K562 (cell line): ENCODE measurements around the gene KRTAP9-8.

ENCODE experiments used
- ARID3A ChIP-seq: IDR thresholded peaks from 2 replicates; pipeline ENCODE4 v1.6.1; 2012; ENCODE audit warnings: low read depth, low read length, improper control_type of control experiment, borderline replicate concordance
- CTCF ChIP-seq, 3 experiments: IDR thresholded peaks in 2 of 3; conservative IDR thresholded peaks in 1 of 3; 2 replicates each; pipeline ENCODE4 v1.5.1; 2011 to 2012; ENCODE audit warnings: low read length in 3 of 3, mild to moderate bottlenecking in 3 of 3, control low read depth in 2 of 3, improper control_type of control experiment in 1 of 3, inconsistent platforms in 1 of 3, low read depth in 1 of 3, mixed read lengths in 1 of 3, moderate library complexity in 1 of 3; ENCODE audit not compliant: insufficient read depth in 2 of 3
- MAFK ChIP-seq: IDR thresholded peaks from 2 replicates; pipeline ENCODE4 v1.6.1; 2011; ENCODE audit warnings: low read length, improper control_type of control experiment
- POLR2A ChIP-seq: fragments of 450-650 bp; conservative IDR thresholded peaks from 2 replicates; pipeline ENCODE4 v1.6.1; 2016
- REST ChIP-seq, 2 experiments: fragments of 450-650 bp; formaldehyde crosslinking in 1 of 2; IDR thresholded peaks; 2 replicates each; pipeline versions ENCODE4 v1.4.0 to v1.6.1; 2014 to 2020; ENCODE audit warnings: mild to moderate bottlenecking in 2 of 2, borderline replicate concordance in 1 of 2, low read depth in 1 of 2
- STAG1 ChIP-seq: sonication (generic); formaldehyde crosslinking; IDR thresholded peaks from 2 replicates; pipeline ENCODE4 v1.5.0; 2020; ENCODE audit warnings: missing genetic modification reagents, borderline replicate concordance
- ZNF311 ChIP-seq: fragments of 250-450 bp; sonication (Bioruptor Pico); IDR thresholded peaks from 2 replicates; pipeline ENCODE4 v1.4.0; 2020; ENCODE audit warnings: mild to moderate bottlenecking, moderate library complexity
- ZNF354B ChIP-seq: fragments of 250-450 bp; sonication (Bioruptor Pico); IDR thresholded peaks from 2 replicates; pipeline ENCODE4 v1.4.0; 2020
- ZNF609 ChIP-seq: sonication (generic); formaldehyde crosslinking; IDR thresholded peaks from 2 replicates; pipeline ENCODE4 v1.8.1; 2023; ENCODE audit warnings: missing genetic modification reagents, mild to moderate bottlenecking, borderline replicate concordance
- ZNF699 ChIP-seq: fragments of 250-450 bp; sonication (Bioruptor Pico); IDR thresholded peaks from 2 replicates; pipeline ENCODE4 v1.8.0; 2021; ENCODE audit warnings: mild to moderate bottlenecking, moderate library complexity; ENCODE audit not compliant: insufficient replicate concordance
- ZZZ3 ChIP-seq: fragments of 450-650 bp; IDR thresholded peaks from 2 replicates; pipeline ENCODE4 v1.6.1; 2016; ENCODE audit warnings: antibody characterized with exemption, mild to moderate bottlenecking, moderate library complexity

GRCh38 chr17:41271858-41272257 is 34.1 kb downstream of the KRTAP9-8 start:
- no peak for TF ChIP-seq POLR2A
- TF ChIP-seq ARID3A, result no peak
- no peak for TF ChIP-seq ZZZ3
- no peak for TF ChIP-seq ZNF354B (CRISPR knock-in tag)
- no peak for TF ChIP-seq CTCF (IDR thresholded peaks at IDR 0.05 in 2 of 3, conservative IDR thresholded peaks at IDR 0.05 in 1 of 3; ENCODE audit: insufficient read depth in 2 of 3, low read depth in 1 of 3, low read length in 3 of 3)
- TF ChIP-seq ZNF609 (CRISPR knock-in tag), result no peak
- TF ChIP-seq REST (IDR thresholded peaks at IDR 0.05; ENCODE audit: borderline replicate concordance), result no peak
- TF ChIP-seq REST (CRISPR knock-in tag; IDR thresholded peaks at IDR 0.05; ENCODE audit: low read depth), result no peak
- TF ChIP-seq ZNF311 (CRISPR knock-in tag), result no peak
- TF ChIP-seq MAFK, result no peak
- no peak for TF ChIP-seq ZNF699 (CRISPR knock-in tag)
- no peak for TF ChIP-seq STAG1
